IMR-90 (cell line): ENCODE measurements around the gene COPZ2. TPM values are rescaled to one million over a fixed set of nuclear protein-coding genes. Genes with fewer than 3 reads are reported as not detected.

Experiments
- ATAC-seq: fragments of 200-7000 bp; cut with Tn5 transposase; 2 replicates; pipeline ENCODE4 v1.9.1; 2020; ENCODE audit warnings: low read depth, mild to moderate bottlenecking, moderate library complexity
- BruUV-seq: library from RNA; stranded (reverse); fragments of 400-500 nt; replicated peaks from 2 replicates; lab custom pipeline; 2021; lab: Mats Ljungman, UMichigan
- CTCF ChIA-PET: fragments of 300-600 bp; formaldehyde crosslinking; extraction: SDS; loops from one replicate; lab custom pipeline; 2021; ENCODE audit warnings: antibody characterized with exemption; lab: Yijun Ruan, JAX
- POLR2A ChIA-PET: fragments of 300-600 bp; sonication (Branson Sonifier 250); formaldehyde crosslinking; loops from one replicate; lab custom pipeline; 2022; ENCODE audit warnings: antibody characterized with exemption; ENCODE audit not compliant: unreplicated experiment; lab: Charles Lee
- DNase-seq: peaks from one replicate; pipeline ENCODE4 v3.0.0; 2013
- H2AFZ ChIP-seq: replicated peaks from 2 replicates; pipeline ENCODE3; 2013; ENCODE audit warnings: low read length, mild to moderate bottlenecking; ENCODE audit not compliant: poor library complexity
- H2AK5ac ChIP-seq: 2 replicates; pipeline ENCODE4 v1.6.1; 2013; ENCODE audit warnings: low read depth, low read length, inconsistent platforms
- H2AK9ac ChIP-seq: replicated peaks from 2 replicates; pipeline ENCODE3; 2013; ENCODE audit warnings: mild to moderate bottlenecking, low read depth, low read length, moderate library complexity; ENCODE audit not compliant: poor library complexity
- H2BK120ac ChIP-seq: 2 replicates; pipeline ENCODE4 v1.6.1; 2013; ENCODE audit warnings: low read depth, low read length, inconsistent platforms
- H2BK15ac ChIP-seq: 3 replicates; pipeline ENCODE4 v1.6.1; 2013; ENCODE audit warnings: low read depth, low read length, inconsistent platforms
- H2BK20ac ChIP-seq: 2 replicates; pipeline ENCODE4 v1.6.1; 2013; ENCODE audit warnings: low read depth, mild to moderate bottlenecking, inconsistent platforms, low read length, moderate library complexity
- H2BK5ac ChIP-seq: 2 replicates; pipeline ENCODE4 v1.6.1; 2013; ENCODE audit warnings: mild to moderate bottlenecking, low read depth, low read length, inconsistent platforms; ENCODE audit not compliant: poor library complexity, severe bottlenecking
- H3K14ac ChIP-seq: replicated peaks from 2 replicates; pipeline ENCODE4 v1.6.1; 2013; ENCODE audit warnings: low read depth, low read length, inconsistent platforms
- H3K18ac ChIP-seq: 2 replicates; pipeline ENCODE4 v1.6.1; 2013; ENCODE audit warnings: low read depth, low read length, control low read depth
- H3K23ac ChIP-seq: 2 replicates; pipeline ENCODE4 v1.6.1; 2013; ENCODE audit warnings: low read depth, low read length, inconsistent platforms
- H3K27ac ChIP-seq: 2 replicates; pipeline ENCODE4 v1.5.1; 2013; ENCODE audit warnings: mild to moderate bottlenecking, control low read depth, low read length; ENCODE audit not compliant: insufficient read depth
- H3K27me3 ChIP-seq: 2 replicates; pipeline ENCODE4 v1.6.1; 2013; ENCODE audit warnings: low read length; ENCODE audit not compliant: control insufficient read depth, insufficient read depth
- H3K36me3 ChIP-seq: 2 replicates; pipeline ENCODE4 v1.6.1; 2013; ENCODE audit warnings: low read length, mixed read lengths; ENCODE audit not compliant: control insufficient read depth, insufficient read depth
- H3K4ac ChIP-seq: 2 replicates; pipeline ENCODE4 v1.6.1; 2013; ENCODE audit warnings: low read depth, low read length, inconsistent platforms
- H3K4me1 ChIP-seq: 2 replicates; pipeline ENCODE4 v1.6.1; 2013; ENCODE audit warnings: low read length, mixed read lengths; ENCODE audit not compliant: control insufficient read depth, insufficient read depth
- H3K4me2 ChIP-seq: 2 replicates; pipeline ENCODE4 v1.6.1; 2013; ENCODE audit warnings: low read depth, mild to moderate bottlenecking, control low read depth, low read length, moderate library complexity
- H3K4me3 ChIP-seq: 2 replicates; pipeline ENCODE4 v1.5.1; 2013; ENCODE audit warnings: low read depth, mild to moderate bottlenecking, control low read depth, low read length, moderate library complexity; ENCODE audit not compliant: insufficient read depth
- H3K56ac ChIP-seq: 2 replicates; pipeline ENCODE4 v1.6.1; 2013; ENCODE audit warnings: low read length, inconsistent platforms; ENCODE audit not compliant: insufficient read depth; ENCODE audit errors: extremely low read depth
- H3K79me1 ChIP-seq, 2 experiments: 2 replicates each; pipeline ENCODE4 v1.6.1; 2013; ENCODE audit warnings: low read length in 2 of 2, inconsistent platforms in 1 of 2, low read depth in 1 of 2
- H3K9ac ChIP-seq: 2 replicates; pipeline ENCODE4 v1.6.1; 2013; ENCODE audit warnings: low read depth, low read length, control low read depth
- H3K9me1 ChIP-seq: 2 replicates; pipeline ENCODE4 v1.6.1; 2013; ENCODE audit warnings: low read length, inconsistent platforms; ENCODE audit not compliant: insufficient read depth
- H3K9me3 ChIP-seq: 2 replicates; pipeline ENCODE4 v1.6.1; 2013; ENCODE audit warnings: low read length; ENCODE audit not compliant: control insufficient read depth, insufficient read depth
- H4K20me1 ChIP-seq: 2 replicates; pipeline ENCODE4 v1.6.1; 2013; ENCODE audit warnings: low read length, inconsistent platforms; ENCODE audit not compliant: insufficient read depth
- H4K5ac ChIP-seq: 2 replicates; pipeline ENCODE4 v1.6.1; 2013; ENCODE audit warnings: mild to moderate bottlenecking, low read depth, low read length, control low read depth
- H4K8ac ChIP-seq, 2 experiments: 2 replicates each; pipeline ENCODE4 v1.6.1; 2013; ENCODE audit warnings: low read depth in 2 of 2, low read length in 2 of 2, control low read depth in 1 of 2, inconsistent platforms in 1 of 2
- H4K91ac ChIP-seq: 2 replicates; pipeline ENCODE4 v1.6.1; 2013; ENCODE audit warnings: low read depth, low read length, inconsistent platforms; ENCODE audit not compliant: insufficient read depth
- CEBPB ChIP-seq: IDR thresholded peaks from 2 replicates; pipeline ENCODE4 v1.6.1; 2012; ENCODE audit warnings: low read depth, low read length, improper control_type of control experiment
- CTCF ChIP-seq: conservative IDR thresholded peaks from 2 replicates; pipeline ENCODE4 v1.5.1; 2012; ENCODE audit warnings: mild to moderate bottlenecking, low read depth, low read length, improper control_type of control experiment
- RCOR1 ChIP-seq: IDR thresholded peaks from 2 replicates; pipeline ENCODE4 v1.6.1; 2012; ENCODE audit warnings: mild to moderate bottlenecking, low read length, improper control_type of control experiment; ENCODE audit not compliant: insufficient replicate concordance
- RFX5 ChIP-seq: IDR thresholded peaks from 2 replicates; pipeline ENCODE4 v1.8.0; 2012; ENCODE audit warnings: low read depth, mild to moderate bottlenecking, low read length, moderate library complexity
- SMC3 ChIP-seq: fragments of 150-350 bp; IDR thresholded peaks from 2 replicates; pipeline ENCODE4 v1.6.1; 2016; ENCODE audit warnings: low read depth, mild to moderate bottlenecking, antibody characterized with exemption, low read length, moderate library complexity
- WGBS, 2 experiments: methylation state at CpG; one replicate each; pipeline versions ENCODE4 v1.1.5 to v1.1.7; 2013; ENCODE audit warnings: missing lambda C conversion rate in 2 of 2; ENCODE audit not compliant: insufficient read length in 1 of 2; ENCODE audit errors: extremely low coverage in 2 of 2; 5-methylcytosine and 5-hydroxymethylcytosine counted together
- dilution Hi-C: fragments of 300-500 bp; cut with HindIII; formaldehyde crosslinking; loops from one replicate; pipeline ENCODE4 v1.14.3; 2018; ENCODE audit warnings: low sequenced_read_pairs; ENCODE audit not compliant: unreplicated experiment
- in situ Hi-C: fragments of 300-500 bp; cut with MboI; formaldehyde crosslinking; loops from 3 replicates; pipeline ENCODE4 v1.14.3; 2019; ENCODE audit warnings: low sequenced_read_pairs, inconsistent platforms, mixed read lengths
- intact Hi-C: fragments of 100-400 bp; cut with micrococcal nuclease; formaldehyde crosslinking; loops from 2 replicates; pipeline ENCODE4 v1.10.0; 2022
- polyA plus RNA-seq, 3 experiments: library from polyadenylated mRNA; depleted of rRNA; stranded (reverse); fragments of >200 nt; gene quantifications; 2 replicates each; pipeline ENCODE4 v1.2.3, GENCODE V29; 2012; ENCODE audit warnings: low replicate concordance in 1 of 3
- total RNA-seq: library from RNA; depleted of rRNA; stranded (reverse); fragments of >200 nt; gene quantifications from 2 replicates; pipeline ENCODE4 v1.2.3, GENCODE V29; 2012

The COPZ2 gene
- total and polyA plus RNA-seq, 2 of the 4 experiments (the other 2 are of a cell fraction) = 41.0 to 86.1 TPM

GRCh38 chr17:48044851-48045250, 7.3 kb upstream of the COPZ2 start:
- Histone ChIP-seq H2AFZ (no peak overlapping the region), H4K5ac (no peak overlapping the region), H3K79me1 (peaks cover 7 to 36% of the 10 kb centered on the region in 2 experiments), H3K14ac (no peak overlapping the region), H3K27ac (no peak overlapping the region), H4K91ac (no peak overlapping the region), H3K4me1 (peaks cover 2% of the 10 kb centered on the region; the same call in 1 of the 2 replicates), H2AK5ac (no peak overlapping the region), H3K36me3 (no peaks in the 10 kb centered on the region), H3K4me2 (no peak overlapping the region), H3K18ac (no peak overlapping the region), H2AK9ac (no peak overlapping the region), H3K27me3 (no peaks in the 10 kb centered on the region), H2BK5ac (no peak overlapping the region), H2BK20ac (no peak overlapping the region), H3K4ac (no peak overlapping the region), H4K8ac (no peak overlapping the region), H3K9ac (no peak overlapping the region), H2BK15ac (no peak overlapping the region), H3K4me3 (no peak overlapping the region), H4K20me1 (no peaks in the 10 kb centered on the region), H3K9me3 (no peaks in the 10 kb centered on the region), H2BK120ac (no peak overlapping the region), H3K9me1 (0 out of 2 replicates have a peak, but pooled peaks cover 3% of the 10 kb centered on the region), H3K23ac (no peak overlapping the region), H3K56ac (no peak overlapping the region)
- WGBS, 2 experiments = no CpG with 5 or more reads among the region's 4 CpGs
- TF ChIP-seq RCOR1 (no peak), CTCF (no peak), CEBPB (no peak), RFX5 (no peak), SMC3 (no peak)
- ATAC-seq (no peak), DNase-seq (no peak)
- ChIA-PET CTCF (interaction anchor here (1.2 kb wide), 1 partner anchor 24 kb away, joined by 4 read pairs; no protein-coding TSS in a partner anchor), POLR2A (interaction anchor here (0.6 kb wide), 1 partner anchor 207 kb away, joined by 3 read pairs; no protein-coding TSS in a partner anchor)
- in situ Hi-C loops = no loop called here
- dilution Hi-C loops = no loop called here
- intact Hi-C loops = loop anchor here (5.0 kb wide), 1 partner anchor 447 kb away; no protein-coding TSS in a partner anchor
- BruUV-seq = no TSS peak
